LNCaP clone FGC (cell line): ENCODE results near the gene ZFP1.

Source experiments
- DNase-seq: peaks from one replicate; pipeline ENCODE4 v3.0.0-alpha.2; 2011; ENCODE audit warnings: low read depth
- H3K4me3 ChIP-seq: 2 replicates; pipeline ENCODE4 v1.5.1; 2011; ENCODE audit warnings: mild to moderate bottlenecking, low read depth, low read length, control low read depth
- TF ChIP-seq, protein P1 (sequence below): IDR thresholded peaks from 2 replicates; pipeline ENCODE4 v1.5.1; 2012; ENCODE audit warnings: mild to moderate bottlenecking; ENCODE audit not compliant: control insufficient read depth, insufficient read depth; ENCODE audit errors: extremely low read depth

The ZFP1 gene

DNA sequence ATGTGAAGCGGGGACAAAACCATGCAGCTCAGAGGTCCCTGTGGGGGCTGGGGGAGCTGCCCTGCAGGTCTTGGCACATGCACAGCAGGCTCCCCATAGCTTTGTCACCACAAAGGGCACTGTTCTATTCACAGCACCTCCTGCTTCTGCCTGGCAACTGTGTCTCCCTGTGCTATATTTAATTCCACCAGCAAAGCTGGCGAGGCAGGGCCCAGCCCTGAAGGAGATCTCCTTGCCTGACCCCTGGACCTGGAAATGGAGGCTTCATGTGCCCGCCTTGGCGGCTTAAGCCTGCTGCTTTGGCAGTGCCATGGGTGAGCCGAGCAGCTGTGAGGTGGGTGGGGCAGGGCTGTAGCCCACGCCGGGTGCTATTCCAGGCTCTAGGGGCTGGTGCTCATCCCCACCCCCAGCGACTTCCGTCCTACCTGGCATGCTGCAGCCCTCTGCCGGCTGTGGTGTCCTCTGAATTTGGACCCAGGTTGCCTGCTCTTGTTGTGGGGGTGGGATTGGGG lies 38.5 kb upstream of the ZFP1 start:
- H3K4me3 ChIP-seq: no peak overlapping the region
- TF ChIP-seq, protein P1, sequence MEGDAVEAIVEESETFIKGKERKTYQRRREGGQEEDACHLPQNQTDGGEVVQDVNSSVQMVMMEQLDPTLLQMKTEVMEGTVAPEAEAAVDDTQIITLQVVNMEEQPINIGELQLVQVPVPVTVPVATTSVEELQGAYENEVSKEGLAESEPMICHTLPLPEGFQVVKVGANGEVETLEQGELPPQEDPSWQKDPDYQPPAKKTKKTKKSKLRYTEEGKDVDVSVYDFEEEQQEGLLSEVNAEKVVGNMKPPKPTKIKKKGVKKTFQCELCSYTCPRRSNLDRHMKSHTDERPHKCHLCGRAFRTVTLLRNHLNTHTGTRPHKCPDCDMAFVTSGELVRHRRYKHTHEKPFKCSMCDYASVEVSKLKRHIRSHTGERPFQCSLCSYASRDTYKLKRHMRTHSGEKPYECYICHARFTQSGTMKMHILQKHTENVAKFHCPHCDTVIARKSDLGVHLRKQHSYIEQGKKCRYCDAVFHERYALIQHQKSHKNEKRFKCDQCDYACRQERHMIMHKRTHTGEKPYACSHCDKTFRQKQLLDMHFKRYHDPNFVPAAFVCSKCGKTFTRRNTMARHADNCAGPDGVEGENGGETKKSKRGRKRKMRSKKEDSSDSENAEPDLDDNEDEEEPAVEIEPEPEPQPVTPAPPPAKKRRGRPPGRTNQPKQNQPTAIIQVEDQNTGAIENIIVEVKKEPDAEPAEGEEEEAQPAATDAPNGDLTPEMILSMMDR: no peak
- no peak for DNase-seq

DNA sequence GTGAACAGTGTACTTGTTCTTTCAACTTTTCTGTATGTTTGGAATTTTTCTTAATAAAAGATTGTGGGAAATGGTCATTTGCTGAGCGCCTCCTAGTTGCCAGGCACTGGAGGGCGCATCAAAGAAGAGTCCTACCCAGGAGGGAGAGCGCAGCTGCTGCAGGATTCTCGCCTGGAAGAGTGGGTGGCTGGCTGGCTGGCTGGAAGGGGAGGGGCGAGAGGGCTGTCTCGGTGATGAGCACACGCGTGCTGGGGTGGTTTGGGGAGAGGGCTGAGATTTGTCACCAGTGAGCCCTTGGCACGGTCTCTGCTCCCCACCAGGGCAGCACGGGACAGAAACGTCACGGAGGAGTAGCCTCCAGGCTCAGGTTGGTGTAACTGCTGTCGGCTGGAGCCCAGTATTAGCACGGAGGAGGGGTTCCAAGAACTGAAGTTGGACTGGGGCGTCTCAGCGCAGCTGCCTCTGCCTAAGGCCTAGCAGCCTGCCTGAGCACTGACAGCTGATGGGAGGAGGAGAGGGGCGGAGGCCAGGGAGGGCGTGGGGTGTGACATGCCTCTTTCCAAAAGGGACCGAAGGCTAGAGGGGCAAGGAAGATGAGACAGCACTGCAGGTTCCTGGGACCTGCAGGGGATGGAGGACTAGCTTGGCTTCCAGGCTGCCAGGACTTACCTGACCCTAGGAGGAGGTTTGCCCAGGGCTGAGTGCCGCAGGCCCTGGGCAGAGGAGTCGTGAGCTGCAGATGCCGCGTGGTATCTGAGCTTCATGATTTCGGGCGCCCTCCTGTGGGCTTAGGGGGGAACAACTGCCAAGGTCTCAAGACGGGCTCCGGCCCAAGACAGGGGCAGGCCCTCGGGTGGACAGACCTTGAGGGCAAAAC lies 37.4 kb upstream of the ZFP1 start:
- TF ChIP-seq, protein P1: peak; percentile 85
- peak; percentile 67 for DNase-seq
- no peak overlapping the region for H3K4me3 ChIP-seq

DNA sequence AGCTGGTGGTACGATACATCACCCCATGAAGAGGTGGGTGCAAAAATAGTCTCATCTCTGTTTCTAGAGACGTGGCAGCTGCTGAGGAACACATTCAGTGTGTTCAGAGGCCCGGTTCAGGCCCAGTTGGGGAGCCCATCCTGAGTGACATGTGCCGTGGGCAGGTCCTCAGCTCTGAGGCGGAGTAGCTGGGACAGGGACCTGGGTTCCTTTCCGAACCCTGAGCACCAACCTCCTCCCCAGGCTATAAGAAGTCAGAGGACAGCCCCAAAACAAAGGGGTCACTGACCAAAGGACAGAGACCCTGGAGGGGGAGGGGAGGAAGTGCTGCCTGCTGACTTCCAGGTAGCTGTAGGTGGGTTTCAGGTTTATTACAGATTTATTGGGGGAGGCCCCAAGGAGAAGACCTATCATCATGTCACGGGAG lies 36.8 kb upstream of the ZFP1 start:
- no peak for DNase-seq
- H3K4me3 ChIP-seq: no peak overlapping the region
- TF ChIP-seq, protein P1: no peak

DNA sequence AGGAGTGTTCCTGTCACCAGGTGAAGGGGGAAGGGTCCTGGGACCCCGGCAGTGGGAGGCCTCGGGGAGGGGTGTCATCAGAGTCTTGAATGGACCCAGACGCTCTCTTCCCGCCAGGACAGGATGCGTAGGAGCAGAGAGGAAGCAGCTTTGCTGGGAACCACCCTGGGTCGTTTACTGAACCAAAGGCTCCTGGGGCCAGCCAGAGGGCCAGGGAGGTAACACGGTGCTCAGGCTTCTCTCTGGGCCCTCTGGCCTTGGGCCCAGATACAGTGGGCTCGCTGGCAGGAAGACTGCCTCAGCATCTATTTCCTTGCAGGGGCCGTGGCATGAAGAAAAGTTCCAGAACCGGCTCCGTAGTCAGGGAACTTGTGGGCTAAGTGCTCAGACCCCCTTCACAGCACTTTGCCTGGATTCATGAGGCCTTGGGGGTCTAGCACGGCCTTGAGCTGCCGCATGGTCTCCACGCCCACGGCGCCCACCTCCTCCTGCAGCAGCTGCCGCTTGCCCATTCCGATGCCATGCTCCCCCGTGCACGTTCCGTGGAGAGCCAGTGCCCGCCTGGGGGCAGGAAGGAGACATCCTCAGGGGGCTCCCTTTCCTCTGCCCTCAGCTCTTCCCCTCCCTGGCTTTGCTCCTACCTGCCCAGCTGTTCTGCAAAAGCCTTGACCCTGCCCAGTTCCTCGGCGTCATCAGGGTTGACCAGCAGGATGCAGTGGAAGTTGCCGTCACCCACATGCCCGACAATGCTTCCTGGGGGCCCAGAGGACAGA lies 36.2 kb upstream of the ZFP1 start:
- TF ChIP-seq, protein P1: no peak
- no peak overlapping the region for H3K4me3 ChIP-seq
- no peak for DNase-seq

DNA sequence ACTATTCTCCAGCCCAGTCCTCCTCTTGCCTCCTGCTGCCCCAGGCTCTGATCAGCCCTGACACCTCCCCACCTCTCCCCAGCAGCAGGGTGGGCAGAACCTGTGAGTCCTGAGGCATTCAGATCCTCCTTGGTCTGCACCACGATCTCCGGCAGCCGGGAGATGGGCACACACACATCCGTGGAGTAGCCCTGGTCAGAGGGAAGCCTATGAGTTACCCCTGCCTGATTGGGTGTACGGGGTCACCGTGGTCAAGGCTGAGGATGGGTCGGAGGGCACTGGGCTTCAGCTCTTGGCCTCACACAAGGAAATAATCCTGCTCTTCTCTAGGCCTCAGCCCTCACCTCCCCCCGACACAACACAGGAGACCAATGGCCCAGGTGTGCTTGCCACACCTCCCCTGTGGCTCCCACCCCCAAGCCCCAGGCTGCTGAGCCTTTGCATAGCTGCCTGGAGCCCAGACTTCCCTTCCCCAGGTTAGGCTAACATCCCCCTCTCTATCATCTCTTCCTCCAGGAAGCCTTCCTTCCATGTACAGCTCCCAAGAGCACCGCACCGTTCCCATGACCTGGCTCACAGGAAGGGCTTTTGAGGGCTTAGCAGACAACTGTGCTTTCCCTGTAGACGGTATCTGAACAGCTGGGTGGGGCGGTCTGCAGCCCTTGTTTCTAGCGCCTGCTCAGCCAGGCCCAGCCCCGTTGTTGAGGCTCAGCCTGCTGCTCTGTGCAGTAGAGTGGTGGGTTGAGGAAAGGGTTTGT lies 35.4 kb upstream of the ZFP1 start:
- no peak overlapping the region for H3K4me3 ChIP-seq
- TF ChIP-seq, protein P1: no peak
- DNase-seq: no peak

DNA sequence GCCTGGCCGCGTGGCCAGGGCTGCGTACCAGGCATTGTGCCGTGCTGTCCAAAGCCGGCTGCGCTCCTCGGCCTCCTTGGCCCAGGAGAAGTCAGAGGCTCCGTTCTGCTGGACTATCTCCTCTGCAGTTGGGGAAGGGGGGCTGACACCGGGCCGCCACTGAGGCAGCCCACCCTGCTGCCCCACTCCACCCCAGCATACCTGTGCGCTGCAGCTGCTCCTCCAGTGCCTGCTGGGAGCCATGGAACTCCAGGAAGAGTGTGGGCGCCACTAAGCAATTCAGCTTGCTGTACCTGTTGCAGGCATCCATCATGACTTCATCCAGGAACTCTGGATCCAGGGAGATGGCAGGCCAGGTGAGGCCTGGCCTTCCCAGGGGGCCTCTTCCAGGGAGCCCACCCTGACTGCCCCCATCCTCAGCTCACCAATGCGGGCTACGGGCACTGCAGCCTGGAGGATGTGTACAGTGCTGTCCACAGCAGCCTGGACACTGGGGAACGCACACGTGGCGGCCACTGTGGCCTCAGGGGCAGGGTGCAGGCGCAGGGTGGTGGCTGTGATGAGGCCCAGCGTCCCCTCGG lies 34.7 kb upstream of the ZFP1 start:
- H3K4me3 ChIP-seq: no peak overlapping the region
- no peak for DNase-seq
- TF ChIP-seq, protein P1: no peak
